Left forelimb (tissue), 1 donor: Measurements from ENCODE around the gene ZNF654.
"Not testable (repeated sequence)": the region's sequence is repeated elsewhere in the genome, so short reads cannot be mapped to it uniquely, and the experiment has no call there.

Experiments used
- DNase-seq: peaks from one replicate; pipeline ENCODE4 v3.0.0-alpha.2; 2018; ENCODE audit warnings: low spot score

Gene ZNF654

DNA sequence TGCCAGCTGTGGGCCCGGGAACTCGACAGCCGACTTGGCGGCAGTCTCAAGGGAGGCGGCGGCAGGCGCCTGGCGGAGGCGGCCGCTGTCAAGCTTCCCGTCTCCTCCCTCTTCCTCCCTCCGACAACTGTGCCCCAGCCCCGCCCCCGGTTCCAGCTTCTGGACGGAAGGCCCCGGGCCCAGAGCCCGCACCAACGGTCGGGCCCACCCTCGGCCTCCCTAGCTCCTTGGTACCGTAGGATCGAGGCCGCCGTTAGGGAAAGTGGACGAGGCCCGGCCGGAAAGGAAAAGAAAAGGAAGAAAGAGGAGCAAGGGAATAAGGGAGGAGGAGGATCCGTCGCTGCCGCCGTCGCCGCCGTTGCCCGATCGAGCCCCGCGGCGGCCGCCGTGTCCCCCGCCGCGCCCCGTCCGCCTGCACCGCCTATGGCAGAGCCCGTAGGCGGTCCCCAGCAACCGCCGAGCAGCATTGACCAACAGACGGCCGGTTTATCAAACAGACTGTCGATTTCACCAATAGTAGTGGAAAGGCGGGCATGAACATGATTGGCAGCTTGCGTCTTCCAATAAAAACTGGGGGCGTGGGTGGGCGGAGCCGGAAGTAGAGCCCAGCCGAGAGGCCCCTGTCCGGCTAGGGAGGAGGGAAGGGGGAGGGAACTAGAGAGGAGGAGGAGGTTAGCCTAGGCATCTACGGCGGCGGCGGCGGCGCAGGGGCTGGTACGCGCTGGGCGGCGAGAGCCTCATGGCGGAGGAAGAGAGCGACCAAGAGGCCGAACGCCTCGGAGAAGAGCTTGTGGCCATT is at the start of gene ZNF654, which contains the start of gene CGGBP1:
Gene ZNF654 (plus strand): TSS at position 675 of the 799 bp plus-strand sequence. CDS start 65 bp downstream, at position 740.
Gene CGGBP1 (minus strand): TSS at position 425 of the 799 bp plus-strand sequence. CDS start 3,029 bp downstream, outside the sequence.
- DNase-seq, result peak; percentile 99

- no peak for DNase-seq
Measured at GRCh38 chr3:88010810-88011209, 48.2 kb upstream of the ZNF654 start.

DNA sequence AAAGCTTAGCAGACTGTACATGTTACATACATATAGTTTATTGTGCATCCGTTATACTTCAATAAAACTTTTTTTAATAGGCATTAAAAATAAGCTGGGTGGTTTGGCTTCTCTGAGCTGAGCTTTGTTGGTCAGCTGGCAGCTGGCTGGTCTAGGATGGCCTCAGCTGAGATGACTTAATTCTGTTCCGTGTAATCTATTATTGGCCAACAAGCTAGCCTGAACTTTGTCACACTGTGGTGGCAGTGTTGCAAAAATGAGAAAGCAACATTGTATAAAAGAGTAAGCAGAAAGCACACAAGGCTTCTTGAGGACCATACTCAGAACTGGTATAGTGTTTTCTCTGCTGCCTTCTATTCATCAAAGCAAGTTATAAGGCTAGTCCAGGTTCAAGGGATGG is 45.5 kb upstream of the ZNF654 start:
- no peak for DNase-seq

GRCh38 chr3:88015656-88016055 is 43.4 kb upstream of the ZNF654 start:
- DNase-seq, result not testable (repeated sequence)

DNA sequence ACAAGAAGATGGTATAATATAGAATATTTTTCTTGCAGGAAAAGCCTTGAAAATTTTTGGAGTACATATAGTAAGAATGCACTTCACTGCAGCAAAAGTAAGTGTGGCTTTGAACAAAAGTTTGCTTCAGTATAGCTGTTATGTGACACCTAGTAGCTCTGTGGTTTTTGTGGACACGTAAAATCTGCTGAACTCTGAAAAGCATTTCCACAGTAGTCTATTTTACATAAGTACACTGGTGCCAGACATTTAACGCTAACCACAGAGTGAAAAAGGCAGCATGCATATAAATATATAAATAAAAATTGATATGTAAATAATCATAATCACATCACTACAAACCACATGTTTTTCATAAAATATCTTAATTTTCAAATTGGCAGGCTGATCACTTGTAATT is 40.0 kb upstream of the ZNF654 start:
- no peak for DNase-seq

- no peak for DNase-seq
Measured at GRCh38 chr3:88025001-88025552, 34.0 kb upstream of the ZNF654 start.

DNA sequence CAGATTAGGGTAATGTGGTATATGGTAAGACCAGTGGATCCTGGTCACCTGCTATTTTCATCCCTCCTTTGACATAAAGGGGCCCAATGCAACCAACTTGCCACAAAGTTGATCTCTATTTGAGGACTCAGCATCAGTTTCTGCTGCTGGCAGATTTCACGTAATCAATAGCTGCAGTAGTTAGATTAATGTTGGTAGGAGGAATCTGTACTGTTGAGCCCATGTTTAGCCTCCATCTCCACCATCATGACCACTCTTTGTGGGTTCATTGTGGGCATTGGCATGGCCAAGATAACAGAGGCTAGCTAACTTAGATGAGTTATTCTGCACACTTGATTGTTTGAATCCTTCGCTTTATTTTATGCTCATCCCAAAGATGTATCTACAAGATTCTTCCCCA is 30.2 kb upstream of the ZNF654 start:
- no peak for DNase-seq

DNA sequence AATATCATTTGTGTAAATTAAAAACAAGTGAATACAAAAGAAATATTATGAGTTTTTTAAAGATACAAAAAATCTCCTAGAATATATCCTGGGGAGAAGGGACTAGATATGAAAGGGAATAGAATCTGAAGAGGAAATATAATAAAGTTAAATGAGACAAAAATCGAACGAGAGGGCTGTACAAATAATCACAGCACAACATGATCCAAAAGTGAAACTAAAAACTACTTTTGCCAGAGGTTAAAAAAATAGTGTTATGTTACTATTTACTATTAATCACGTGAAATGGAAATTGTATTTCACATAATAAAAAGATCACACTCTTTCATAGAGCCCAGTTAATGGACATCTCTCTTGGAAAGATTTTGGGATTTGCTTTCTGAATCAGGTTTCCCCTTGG is 28.8 kb upstream of the ZNF654 start:
- DNase-seq, result no peak

DNA sequence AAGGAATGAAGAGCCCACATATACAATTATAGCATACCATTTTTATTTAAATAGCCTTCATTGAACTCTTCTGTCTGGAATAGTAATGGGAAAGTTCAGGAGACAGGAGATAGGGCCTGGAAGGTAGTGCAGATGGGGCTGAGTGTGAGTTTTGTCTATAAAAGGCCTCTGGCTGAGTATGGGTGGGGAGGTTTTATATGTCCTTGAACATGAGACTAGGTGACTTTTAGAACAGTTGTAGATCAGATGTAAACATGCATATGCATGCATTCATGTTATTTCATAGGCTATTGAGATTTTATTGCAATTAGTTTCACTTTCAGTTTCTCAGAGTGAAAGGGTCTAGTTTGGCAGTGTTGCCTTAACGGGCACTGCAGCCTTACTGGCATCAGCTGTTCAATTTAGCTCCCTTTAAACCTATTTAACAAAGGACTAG is 27.4 kb upstream of the ZNF654 start:
- DNase-seq, result no peak

DNA sequence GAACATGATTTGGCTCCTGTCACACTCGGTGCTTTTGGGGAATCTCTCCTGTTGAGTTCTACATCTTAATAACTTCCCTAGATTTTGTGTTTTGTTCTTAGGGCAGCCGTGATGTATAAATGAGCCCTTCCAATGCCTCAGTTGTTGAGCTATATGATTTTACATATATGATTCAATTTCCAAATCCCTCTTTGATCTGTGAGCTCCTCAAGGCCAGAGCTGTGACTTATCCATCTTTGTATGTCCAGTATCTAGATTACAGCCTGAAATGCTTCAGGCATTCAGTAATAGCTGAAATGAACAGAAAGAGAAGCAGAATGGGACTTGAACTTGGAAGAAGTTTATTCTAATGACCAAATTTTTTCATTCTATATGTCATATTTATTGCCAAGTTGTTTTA is 26.8 kb upstream of the ZNF654 start:
- no peak for DNase-seq

DNA sequence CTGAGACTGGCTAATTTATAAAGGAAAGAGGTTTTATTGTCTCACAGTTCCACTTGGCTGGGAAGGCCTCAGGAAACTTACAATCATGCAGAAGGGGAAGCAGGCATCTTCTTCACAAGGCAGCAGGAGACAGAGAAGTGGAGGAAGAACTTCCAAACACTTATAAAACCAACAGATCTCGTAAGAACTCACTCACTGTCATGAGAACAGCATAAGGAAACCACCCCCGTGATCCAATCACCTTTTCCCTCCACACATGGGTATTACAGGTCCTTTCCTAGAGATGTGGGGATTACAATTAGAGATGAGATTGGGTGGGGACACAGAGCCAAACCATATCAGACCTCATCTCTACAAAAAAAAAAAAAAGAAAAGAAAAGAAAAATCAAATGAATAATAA is 26.0 kb upstream of the ZNF654 start:
- DNase-seq, result no peak

GRCh38 chr3:88033808-88034207 is 25.2 kb upstream of the ZNF654 start:
- DNase-seq, result no peak

DNA sequence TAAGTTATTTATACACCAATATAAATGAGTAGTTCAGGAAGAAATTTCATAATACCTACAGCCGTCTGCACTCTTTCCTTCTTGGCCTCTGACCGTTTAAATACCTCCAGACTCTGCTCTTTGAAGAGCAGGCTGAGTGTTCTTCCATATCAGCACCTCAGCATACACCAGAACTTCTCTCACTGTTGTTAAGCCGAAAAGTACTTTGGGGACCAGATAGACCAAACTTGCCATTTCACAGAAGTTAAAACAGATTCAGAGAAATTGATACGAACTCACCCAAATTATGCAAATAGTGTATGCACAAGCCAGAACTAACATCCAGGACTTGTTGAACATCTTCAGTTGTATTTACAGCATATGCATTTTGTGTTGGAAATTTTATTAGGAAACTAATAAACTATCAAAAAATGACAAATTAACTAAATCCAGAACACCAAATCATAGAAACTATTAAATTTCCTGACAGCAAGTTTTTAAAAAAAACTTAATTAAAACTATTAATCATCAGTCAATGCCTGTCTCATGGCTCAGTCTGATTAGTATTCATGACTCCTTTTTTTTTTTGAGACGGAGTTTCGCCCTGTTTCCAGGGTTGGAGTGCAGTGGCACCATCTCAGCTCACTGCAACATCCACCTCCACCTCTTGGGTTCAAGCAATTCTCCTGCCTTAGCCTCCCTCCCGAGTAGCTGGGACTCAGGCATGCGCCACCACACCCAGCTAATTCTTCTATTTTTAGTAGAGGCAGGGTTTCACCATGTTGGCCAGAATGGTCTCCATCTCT is 24.4 kb upstream of the ZNF654 start:
- no peak for DNase-seq

- DNase-seq, result no peak
Measured at GRCh38 chr3:88036221-88036620, 22.8 kb upstream of the ZNF654 start.

DNA sequence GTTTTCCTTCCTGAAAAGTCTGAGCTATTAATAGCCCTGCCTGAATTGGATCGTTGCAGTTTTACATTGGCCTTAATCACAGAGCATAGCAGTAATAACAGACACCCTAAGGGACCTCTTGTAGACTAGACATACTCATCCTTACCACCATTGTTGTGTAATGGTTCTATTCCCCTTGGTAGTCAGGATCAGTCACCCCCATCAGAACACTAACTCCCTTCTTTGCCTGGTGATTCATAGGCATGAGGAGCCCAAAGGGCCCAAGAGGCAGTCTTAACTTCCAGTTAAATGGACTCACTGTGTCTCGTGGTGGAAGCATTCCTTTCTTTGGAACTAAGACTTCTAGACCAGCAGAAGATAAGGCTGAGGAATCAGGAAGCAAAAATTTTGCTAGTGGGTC is 20.5 kb upstream of the ZNF654 start:
- DNase-seq, result no peak

- DNase-seq, result no peak
Measured at GRCh38 chr3:88040529-88040928, 18.5 kb upstream of the ZNF654 start.

DNA sequence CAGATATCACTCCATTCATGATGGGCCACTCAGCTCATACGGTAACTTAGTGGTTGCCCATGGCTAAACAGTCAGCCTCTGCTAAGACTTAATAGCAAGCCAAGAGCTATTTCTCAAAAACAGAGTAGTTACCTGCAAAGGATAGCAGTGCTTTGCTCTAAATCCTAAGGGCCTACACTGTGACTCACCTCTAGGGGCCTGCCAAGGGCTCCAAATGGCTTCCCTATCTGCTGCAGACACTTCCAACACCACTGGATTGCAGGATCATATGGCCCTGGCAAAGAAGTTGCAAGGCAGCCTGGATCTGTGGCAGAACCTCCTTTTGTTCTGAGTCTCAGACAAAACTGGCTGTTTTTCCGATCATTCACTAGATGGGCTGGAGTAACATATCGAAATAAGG is 18.1 kb upstream of the ZNF654 start:
- no peak for DNase-seq

- no peak for DNase-seq
Measured at GRCh38 chr3:88044411-88044810, 14.6 kb upstream of the ZNF654 start.

- no peak for DNase-seq
Measured at GRCh38 chr3:88046766-88047165, 12.3 kb upstream of the ZNF654 start.

- no peak for DNase-seq
Measured at GRCh38 chr3:88057630-88058305, 1.3 kb upstream of the ZNF654 start.

- no peak for DNase-seq
Measured at GRCh38 chr3:88058306-88058580, 812 bp upstream of the ZNF654 start.

GRCh38 chr3:88059380-88060170 is 520 bp downstream of the ZNF654 start:
- peak; percentile 63 for DNase-seq
